ENCODE measurements around the gene YIPF6.
"Not testable (repeated sequence)": the region's sequence is repeated elsewhere in the genome, so short reads cannot be mapped to it uniquely, and the experiment has no call there.

The YIPF6 gene

GRCh38 chrX:68498508-68499379 lies at the start of gene YIPF6:
Gene YIPF6 (plus strand): TSS chrX:68499051. CDS start chrX:68499067, 16 bp downstream.
- peak; percentile 86 for DNase-seq (ENCODE audit: low read depth, low spot score)

GRCh38 chrX:68451720-68452119 lies 47.1 kb upstream of the YIPF6 start:
- DNase-seq (ENCODE audit: low read depth, low spot score) = no peak

DNA sequence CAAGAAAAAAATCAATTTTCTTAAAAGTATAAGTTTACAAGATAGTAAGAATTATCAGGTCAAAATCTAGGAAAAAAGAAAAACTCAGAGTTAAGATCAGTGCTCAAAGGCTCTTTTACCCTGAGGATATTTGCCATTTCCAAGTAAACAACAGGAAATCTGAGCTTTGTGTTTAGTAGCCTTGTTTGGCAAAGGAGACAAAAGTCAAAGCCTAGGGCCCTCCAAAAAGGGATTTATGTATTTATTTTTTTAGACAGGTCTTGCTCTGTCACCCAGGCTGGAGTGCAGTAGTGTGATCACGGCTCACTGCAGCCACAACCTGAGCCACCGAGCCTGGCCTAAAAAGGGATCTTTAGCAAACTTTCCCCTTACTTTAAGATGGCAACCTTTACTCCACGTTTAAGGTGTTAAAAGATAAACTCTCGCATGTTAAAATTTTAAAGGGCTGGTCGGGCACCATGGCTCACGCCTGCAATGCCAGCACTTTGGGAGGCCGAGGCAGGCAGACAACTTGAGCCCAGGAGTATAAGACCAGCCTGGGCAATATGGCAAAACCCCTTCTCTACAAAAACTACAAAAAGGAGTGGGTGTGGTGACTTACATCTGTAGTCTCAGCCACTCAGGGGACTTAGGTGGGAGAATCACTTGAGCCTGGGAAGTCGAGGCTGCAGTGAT lies 44.2 kb upstream of the YIPF6 start:
- DNase-seq (ENCODE audit: low read depth, low spot score) = no peak

DNA sequence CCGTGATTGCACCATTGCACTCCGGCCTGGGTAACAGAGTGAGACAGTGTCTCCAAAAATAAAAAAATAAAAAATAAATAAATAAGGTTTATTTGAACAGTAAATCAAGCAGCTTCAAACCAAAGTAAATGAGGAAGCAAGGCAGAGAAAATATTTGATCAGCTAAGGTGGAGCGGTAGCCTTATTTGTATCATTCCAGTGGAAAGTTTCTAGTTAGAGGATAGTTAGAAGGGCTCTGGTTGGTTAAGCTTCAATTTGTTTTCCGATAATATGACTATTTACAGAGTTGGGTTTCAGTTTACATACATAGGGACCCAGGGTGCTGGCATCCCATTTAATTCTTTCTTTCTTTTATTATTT lies 43.7 kb upstream of the YIPF6 start:
- DNase-seq (ENCODE audit: low read depth, low spot score) = no peak

DNA sequence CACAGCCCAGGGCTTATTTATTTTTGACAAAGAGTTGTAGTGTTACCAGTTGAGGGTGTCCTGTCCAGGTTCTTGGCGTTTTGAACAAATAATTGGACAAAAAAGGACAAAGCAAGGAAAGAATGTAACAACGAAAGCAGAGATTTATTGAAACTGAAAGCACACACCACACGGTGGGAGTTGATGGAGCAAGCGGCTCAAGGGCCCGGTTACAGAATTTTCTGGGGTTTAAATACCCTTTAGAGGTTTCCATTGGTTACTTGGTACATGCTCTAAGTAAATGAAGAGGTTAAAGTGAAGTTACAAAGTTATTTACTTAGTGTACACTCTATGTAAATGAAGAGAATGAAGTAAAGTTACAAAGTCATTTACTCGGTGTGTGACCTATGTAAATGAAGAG lies 37.8 kb upstream of the YIPF6 start:
- DNase-seq (ENCODE audit: low read depth, low spot score) = no peak

- DNase-seq (ENCODE audit: low read depth, low spot score) = no peak
Measured at GRCh38 chrX:68461576-68461975, 37.3 kb upstream of the YIPF6 start.

GRCh38 chrX:68462197-68462596 lies 36.7 kb upstream of the YIPF6 start:
- DNase-seq (ENCODE audit: low read depth, low spot score) = peak; percentile 10

GRCh38 chrX:68462653-68463052 lies 36.2 kb upstream of the YIPF6 start:
- DNase-seq (ENCODE audit: low read depth, low spot score) = peak; percentile 49

GRCh38 chrX:68463880-68464279 lies 35.0 kb upstream of the YIPF6 start:
- DNase-seq (ENCODE audit: low read depth, low spot score) = no peak

DNA sequence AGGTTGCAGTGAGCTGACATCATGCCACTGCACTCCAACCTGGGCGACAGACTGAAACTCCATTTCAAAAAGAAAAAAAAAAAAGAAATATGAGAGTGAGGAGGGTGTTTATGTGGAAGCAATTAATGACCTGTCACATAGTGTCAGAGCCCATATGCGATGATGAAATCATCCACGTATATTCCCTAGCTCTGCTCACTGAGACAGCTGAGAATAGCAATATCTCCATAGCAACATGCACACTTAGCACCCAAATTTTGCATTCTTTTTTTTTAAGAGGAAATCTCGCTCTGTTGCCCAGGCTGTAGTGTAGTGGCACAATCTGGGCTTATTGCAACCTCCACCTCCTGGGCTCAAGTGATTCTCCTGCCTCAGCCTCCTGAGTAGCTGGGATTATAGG lies 34.1 kb upstream of the YIPF6 start:
- no peak for DNase-seq (ENCODE audit: low read depth, low spot score)

DNA sequence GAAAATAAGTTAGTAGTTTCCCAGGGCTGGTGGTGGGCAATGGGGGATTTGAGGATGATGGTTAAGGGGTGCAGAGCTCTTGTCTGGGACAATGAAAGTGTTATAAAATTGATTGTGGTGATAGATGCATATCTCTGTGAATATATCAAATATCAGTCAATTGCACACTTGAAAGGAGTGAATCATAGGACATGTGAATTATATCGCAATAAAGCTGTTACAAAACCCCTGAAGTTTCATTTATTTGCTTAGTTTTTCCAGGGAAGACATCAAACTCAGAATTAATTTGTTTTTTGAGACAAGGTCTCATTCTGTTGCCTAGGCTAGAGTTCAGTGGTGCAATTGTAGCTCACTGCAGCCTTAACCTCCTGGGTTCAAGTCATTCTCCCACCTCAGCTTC lies 17.9 kb upstream of the YIPF6 start:
- no peak for DNase-seq (ENCODE audit: low read depth, low spot score)

- not testable (repeated sequence) for DNase-seq (ENCODE audit: low read depth, low spot score)
Measured at GRCh38 chrX:68486198-68486597, 12.7 kb upstream of the YIPF6 start.

DNA sequence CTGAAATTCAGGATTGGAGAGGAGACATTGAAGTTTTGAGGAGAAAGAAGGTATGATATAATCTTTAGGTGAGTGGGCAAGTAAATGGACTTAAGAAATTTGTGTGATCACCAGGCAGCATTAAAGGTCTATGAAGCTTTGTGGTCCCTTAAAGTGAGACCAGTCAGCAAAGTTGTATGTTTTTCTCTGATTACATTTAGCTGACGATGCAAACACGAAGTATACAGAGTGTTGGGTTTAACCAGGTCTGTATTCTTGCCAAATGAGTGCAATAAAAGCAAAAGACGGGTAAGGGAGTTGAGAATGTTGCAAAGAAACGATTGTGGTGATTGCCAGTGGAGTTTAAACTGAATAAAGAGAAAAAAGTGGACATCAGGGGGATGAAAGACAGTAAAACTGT lies 11.6 kb upstream of the YIPF6 start:
- no peak for DNase-seq (ENCODE audit: low read depth, low spot score)

DNA sequence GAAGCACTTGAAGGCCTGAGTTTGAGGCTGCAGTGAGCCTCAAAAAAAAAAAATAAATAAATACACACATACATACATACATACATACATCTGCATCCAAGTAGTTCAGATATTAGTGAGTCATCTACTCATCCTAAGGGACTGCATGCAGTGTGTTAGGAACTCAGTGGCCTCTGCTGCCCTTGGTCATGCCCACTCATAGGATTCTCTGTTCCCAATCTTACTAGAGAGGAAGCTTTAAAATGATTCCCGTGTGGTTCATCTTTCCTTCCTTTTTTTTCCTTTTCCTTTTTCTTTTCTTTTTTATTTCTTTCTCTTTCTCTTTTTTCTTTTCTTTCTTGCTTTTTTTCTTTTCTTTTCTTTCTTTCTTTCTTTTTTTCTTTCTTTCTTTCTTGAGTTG lies 10.9 kb upstream of the YIPF6 start:
- no peak for DNase-seq (ENCODE audit: low read depth, low spot score)

- DNase-seq (ENCODE audit: low read depth, low spot score) = no peak
Measured at GRCh38 chrX:68488657-68489056, 10.2 kb upstream of the YIPF6 start.

DNA sequence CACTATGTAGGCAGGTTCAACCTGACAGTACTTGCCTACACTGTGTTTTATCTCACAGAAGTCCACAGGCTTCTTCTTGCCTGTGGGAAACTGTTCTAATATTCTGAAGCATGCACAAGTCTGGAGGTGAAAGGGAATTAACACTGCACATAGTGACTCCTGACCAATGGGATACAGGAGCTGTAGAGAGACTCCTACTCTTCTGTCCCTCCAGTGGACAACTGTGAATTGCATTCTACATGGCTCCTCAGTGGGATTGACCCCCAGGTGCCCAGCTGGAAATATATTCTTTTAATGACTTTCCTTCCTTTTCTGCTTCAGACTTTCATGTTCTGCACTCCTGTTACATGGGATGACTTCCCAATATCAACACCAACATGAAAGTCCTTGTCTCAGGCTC lies 8.2 kb upstream of the YIPF6 start:
- peak; percentile 31 for DNase-seq (ENCODE audit: low read depth, low spot score)

DNA sequence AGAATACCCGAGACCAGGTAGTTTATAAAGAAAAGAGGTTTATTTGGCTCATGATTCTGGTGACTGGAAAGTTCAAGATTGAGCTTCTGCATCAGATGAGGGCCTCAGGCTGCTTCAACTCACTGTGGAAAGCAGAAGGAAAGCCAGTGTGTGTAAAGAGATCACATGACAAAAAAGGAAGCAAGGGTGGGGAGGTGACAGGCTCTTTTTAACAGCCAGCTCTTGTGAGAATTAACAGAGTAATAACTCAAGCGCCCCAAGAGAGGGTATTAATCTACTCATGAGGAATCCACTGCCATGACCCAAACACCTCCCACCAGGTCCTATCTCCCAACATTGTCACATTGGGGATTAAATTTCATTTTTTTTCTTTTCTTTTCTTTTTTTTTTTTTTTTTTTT lies 6.3 kb upstream of the YIPF6 start:
- no peak for DNase-seq (ENCODE audit: low read depth, low spot score)

DNA sequence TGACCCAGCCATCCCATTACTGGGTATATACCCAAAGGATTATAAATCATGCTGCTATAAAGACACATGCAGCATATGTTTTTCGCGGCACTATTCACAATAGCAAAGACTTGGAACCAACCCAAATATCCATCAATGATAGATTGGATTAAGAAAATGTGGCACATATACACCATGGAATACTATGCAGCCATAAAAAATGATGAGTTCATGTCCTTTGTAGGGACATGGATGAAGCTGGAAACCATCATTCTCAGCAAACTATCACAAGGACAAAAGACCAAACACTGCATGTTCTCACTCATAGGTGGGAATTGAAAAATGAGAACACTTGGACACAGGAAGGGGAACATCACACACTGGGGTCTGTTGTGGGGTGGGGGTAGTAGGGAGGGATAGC lies 5.1 kb upstream of the YIPF6 start:
- DNase-seq (ENCODE audit: low read depth, low spot score) = not testable (repeated sequence)

DNA sequence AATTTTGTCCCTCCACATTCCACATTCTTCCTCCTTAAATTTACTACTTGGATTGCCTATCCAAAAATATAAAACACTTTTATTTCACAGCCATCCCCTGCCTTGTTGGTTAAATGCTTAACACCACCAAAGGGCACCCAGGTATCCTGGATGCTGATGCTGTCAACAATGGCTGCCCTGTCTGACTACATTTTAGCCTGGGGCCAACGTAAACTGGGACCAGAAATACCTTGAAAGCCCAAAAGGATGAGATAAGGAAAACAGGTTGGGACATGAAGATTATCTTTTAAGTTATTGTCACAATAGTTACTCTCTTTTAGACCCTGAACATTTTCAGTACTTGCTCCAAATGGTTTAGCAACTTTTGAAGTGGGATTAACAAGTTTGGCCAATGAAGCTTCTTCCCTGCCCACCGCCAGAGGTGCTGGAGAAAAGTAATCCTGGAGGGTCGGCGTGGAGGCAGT lies 775 bp upstream of the YIPF6 start:
- no peak for DNase-seq (ENCODE audit: low read depth, low spot score)

GRCh38 chrX:68499543-68500504 lies 973 bp downstream of the YIPF6 start:
- no peak for DNase-seq (ENCODE audit: low read depth, low spot score)

DNA sequence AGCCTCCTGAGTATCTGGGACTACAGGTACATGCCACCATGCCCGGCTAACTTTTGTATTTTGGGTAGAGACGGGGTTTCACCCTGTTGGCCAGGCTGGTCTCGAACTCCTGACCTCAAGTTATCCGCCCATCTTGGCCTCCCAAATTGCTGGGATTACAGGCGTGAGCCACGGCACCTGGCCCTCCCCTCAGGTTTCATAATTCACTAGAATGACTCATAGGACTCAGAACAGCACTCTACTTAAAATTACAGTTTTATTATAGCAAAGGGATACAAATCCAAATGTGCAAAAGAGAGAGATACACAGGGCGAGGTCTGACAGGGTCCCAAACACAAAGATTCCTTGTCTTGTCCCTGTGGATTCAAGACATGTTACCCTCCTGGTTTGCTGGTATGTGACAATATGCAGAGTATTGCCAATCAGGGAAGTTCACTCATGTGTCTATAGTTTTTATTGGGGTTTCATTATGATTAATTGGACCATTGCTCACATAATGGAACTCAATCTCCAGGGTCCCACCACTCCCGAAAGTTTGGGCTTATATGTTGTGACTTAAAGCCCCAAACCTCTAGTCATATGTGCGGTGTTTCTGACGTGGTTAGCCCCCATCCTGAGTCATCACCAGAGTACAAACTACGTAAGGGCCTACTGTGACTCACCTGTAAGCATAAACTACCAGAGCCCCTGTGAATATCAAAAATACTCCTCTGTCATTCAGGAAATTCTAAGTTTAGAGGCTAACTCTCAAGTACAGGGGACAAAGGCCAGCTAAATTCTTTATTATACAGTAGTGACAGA lies 5.2 kb downstream of the YIPF6 start:
- DNase-seq (ENCODE audit: low read depth, low spot score) = peak; percentile 54
